Measurements from ENCODE around the gene SLC2A10. TPM values are rescaled to one million over a fixed set of nuclear protein-coding genes. Genes with fewer than 3 reads are reported as not detected.

Gene SLC2A10
- total RNA-seq, 1 experiment from 2014 or later: 4.2 TPM

DNA sequence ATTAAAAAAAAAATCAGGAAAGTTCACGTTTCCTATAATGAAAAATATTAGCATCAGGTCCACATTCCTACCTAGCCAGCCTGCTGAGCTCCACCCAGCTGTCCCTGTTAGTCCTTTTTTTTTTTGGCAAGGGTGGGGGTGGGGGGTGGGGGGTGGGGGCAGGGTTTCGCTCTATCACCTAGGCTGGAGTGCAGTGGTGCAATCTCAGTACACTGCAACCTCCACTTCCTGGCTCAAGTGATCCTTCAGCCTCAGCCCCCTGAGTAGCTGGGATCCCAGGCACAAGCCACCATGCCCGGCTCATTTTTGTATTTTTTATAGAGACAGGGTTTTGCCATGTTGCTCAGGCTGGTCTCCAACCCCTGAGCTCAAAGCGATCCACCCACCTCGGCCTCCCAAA lies 7.5 kb upstream of the SLC2A10 start:
- H3K4me3 Mint-ChIP-seq (ENCODE audit: unreplicated experiment): no peak overlapping the region
- Histone ChIP-seq H3K9me3 (peaks cover 13% of the 10 kb centered on the region), H3K36me3 (ENCODE audit: control insufficient read depth, insufficient read depth, low read length) (no peaks in the 10 kb centered on the region), H3K27me3 (replicated peaks; ENCODE audit: control insufficient read depth, insufficient read depth, low read length) (0 out of 2 replicates have a peak, but pooled peaks cover 1% of the 10 kb centered on the region), H3K4me3 (ENCODE audit: low read depth, low read length) (no peak overlapping the region), H3K4me1 (peaks cover 4% of the 10 kb centered on the region; the same call in 1 of the 2 replicates)
- H3K27ac Mint-ChIP-seq (ENCODE audit: unreplicated experiment): no peak overlapping the region
- H3K4me1 Mint-ChIP-seq (ENCODE audit: low read depth, unreplicated experiment): no peaks in the 10 kb centered on the region
- no peak for DNase-seq
- H3K27me3 Mint-ChIP-seq (ENCODE audit: insufficient read depth, unreplicated experiment): no peaks in the 10 kb centered on the region
- CTCF ChIA-PET: interaction anchor here (0.9 kb wide), 1 partner anchor 13 kb away, joined by 6 read pairs; the partner anchor contains the start of gene TP53RK
- no peak for TF ChIP-seq CTCF (IDR thresholded peaks at IDR 0.05; ENCODE audit: insufficient read depth in 1 of 2, low read depth in 1 of 2, low read length in 1 of 2, severe bottlenecking in 1 of 2, unreplicated experiment in 1 of 2)
- peaks cover 22% of the 10 kb centered on the region for H3K9me3 Mint-ChIP-seq (ENCODE audit: unreplicated experiment)
- POLR2A ChIA-PET: no interaction called here
- H3K36me3 Mint-ChIP-seq (ENCODE audit: insufficient read depth, unreplicated experiment): no peaks in the 10 kb centered on the region
- no TSS peak for BruUV-seq (replicated peaks)
- intact Hi-C loops (cut with micrococcal nuclease; ENCODE audit: unreplicated experiment): no loop called here

- no peaks in the 10 kb centered on the region for H3K36me3 Mint-ChIP-seq (ENCODE audit: insufficient read depth, unreplicated experiment)
- no peak overlapping the region for H3K4me3 Mint-ChIP-seq (ENCODE audit: unreplicated experiment)
- H3K9me3 Mint-ChIP-seq (ENCODE audit: unreplicated experiment): peaks cover 22% of the 10 kb centered on the region
- Histone ChIP-seq H3K9me3 (peaks cover 15% of the 10 kb centered on the region), H3K4me3 (ENCODE audit: low read depth, low read length) (no peak overlapping the region), H3K4me1 (peaks cover 4% of the 10 kb centered on the region; the same call in 1 of the 2 replicates), H3K27me3 (replicated peaks; ENCODE audit: control insufficient read depth, insufficient read depth, low read length) (0 out of 2 replicates have a peak, but pooled peaks cover 1% of the 10 kb centered on the region), H3K36me3 (ENCODE audit: control insufficient read depth, insufficient read depth, low read length) (no peaks in the 10 kb centered on the region)
- TF ChIP-seq CTCF (IDR thresholded peaks at IDR 0.05; ENCODE audit: insufficient read depth in 1 of 2, low read depth in 1 of 2, low read length in 1 of 2, severe bottlenecking in 1 of 2, unreplicated experiment in 1 of 2): no peak
- BruUV-seq (replicated peaks): no TSS peak
- intact Hi-C loops (cut with micrococcal nuclease; ENCODE audit: unreplicated experiment): no loop called here
- no peaks in the 10 kb centered on the region for H3K27me3 Mint-ChIP-seq (ENCODE audit: insufficient read depth, unreplicated experiment)
- ChIA-PET CTCF (interaction anchor here (0.9 to 1.6 kb wide), 3 partner anchors 8 to 20 kb away, joined by 3 to 8 read pairs (median 6); partner anchors contain the start of gene TP53RK), POLR2A (no interaction called here)
- H3K4me1 Mint-ChIP-seq (ENCODE audit: low read depth, unreplicated experiment): no peaks in the 10 kb centered on the region
- H3K27ac Mint-ChIP-seq (ENCODE audit: unreplicated experiment): no peak overlapping the region
- DNase-seq: no peak
Observed at GRCh38 chr20:46702447-46703203, 6.8 kb upstream of the SLC2A10 start.

DNA sequence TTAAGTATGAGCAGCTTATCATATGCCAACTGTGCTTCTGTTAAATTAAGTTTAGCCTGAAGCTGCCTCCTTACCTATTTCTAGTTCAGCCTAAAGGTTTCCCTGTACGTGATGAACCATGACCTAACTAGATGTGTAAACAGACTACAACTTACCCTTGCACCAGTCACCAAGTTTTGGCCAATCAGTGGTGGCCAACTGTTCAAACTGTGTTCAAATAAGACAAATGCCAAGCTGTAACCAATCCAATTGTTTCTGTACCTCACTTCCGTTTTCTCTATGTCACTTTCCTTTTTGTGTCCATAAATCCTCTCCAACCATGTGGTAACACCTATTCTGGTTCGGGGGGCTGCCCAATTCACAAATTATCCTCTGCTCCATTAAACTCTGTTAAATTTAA lies 6.0 kb upstream of the SLC2A10 start:
- H3K27ac Mint-ChIP-seq (ENCODE audit: unreplicated experiment): no peak overlapping the region
- POLR2A ChIA-PET: no interaction called here

More for the DNA sequence above, 6.0 kb upstream of the SLC2A10 start:
- CTCF ChIA-PET: interaction anchor here (1.4 to 1.6 kb wide), 2 partner anchors 9 to 21 kb away, joined by 3 to 8 read pairs; no protein-coding TSS in a partner anchor
- Histone ChIP-seq H3K9me3 (peaks cover 15% of the 10 kb centered on the region), H3K36me3 (ENCODE audit: control insufficient read depth, insufficient read depth, low read length) (no peaks in the 10 kb centered on the region), H3K4me1 (peaks cover 4% of the 10 kb centered on the region; the same call in 1 of the 2 replicates), H3K4me3 (ENCODE audit: low read depth, low read length) (no peak overlapping the region), H3K27me3 (replicated peaks; ENCODE audit: control insufficient read depth, insufficient read depth, low read length) (0 out of 2 replicates have a peak, but pooled peaks cover 1% of the 10 kb centered on the region)
- no peak for TF ChIP-seq CTCF (IDR thresholded peaks at IDR 0.05; ENCODE audit: insufficient read depth in 1 of 2, low read depth in 1 of 2, low read length in 1 of 2, severe bottlenecking in 1 of 2, unreplicated experiment in 1 of 2)
- no peak for DNase-seq
- BruUV-seq (replicated peaks): no TSS peak
- peaks cover 1% of the 10 kb centered on the region for H3K4me1 Mint-ChIP-seq (ENCODE audit: low read depth, unreplicated experiment)
- no peaks in the 10 kb centered on the region for H3K36me3 Mint-ChIP-seq (ENCODE audit: insufficient read depth, unreplicated experiment)
- H3K9me3 Mint-ChIP-seq (ENCODE audit: unreplicated experiment): peaks cover 22% of the 10 kb centered on the region
- intact Hi-C loops (cut with micrococcal nuclease; ENCODE audit: unreplicated experiment): no loop called here
- no peaks in the 10 kb centered on the region for H3K27me3 Mint-ChIP-seq (ENCODE audit: insufficient read depth, unreplicated experiment)
- H3K4me3 Mint-ChIP-seq (ENCODE audit: unreplicated experiment): no peak overlapping the region
